NCI-H446 (cell line): ENCODE data around the gene CXCR6.
A peak's percentile ranks its signal among the peaks of the same experiment; 100 is the strongest.

Source experiments
- DNase-seq, 2 experiments: peaks; one replicate each; lab custom pipeline; 2025; lab: John Stamatoyannopoulos, UW

CXCR6 gene

DNA sequence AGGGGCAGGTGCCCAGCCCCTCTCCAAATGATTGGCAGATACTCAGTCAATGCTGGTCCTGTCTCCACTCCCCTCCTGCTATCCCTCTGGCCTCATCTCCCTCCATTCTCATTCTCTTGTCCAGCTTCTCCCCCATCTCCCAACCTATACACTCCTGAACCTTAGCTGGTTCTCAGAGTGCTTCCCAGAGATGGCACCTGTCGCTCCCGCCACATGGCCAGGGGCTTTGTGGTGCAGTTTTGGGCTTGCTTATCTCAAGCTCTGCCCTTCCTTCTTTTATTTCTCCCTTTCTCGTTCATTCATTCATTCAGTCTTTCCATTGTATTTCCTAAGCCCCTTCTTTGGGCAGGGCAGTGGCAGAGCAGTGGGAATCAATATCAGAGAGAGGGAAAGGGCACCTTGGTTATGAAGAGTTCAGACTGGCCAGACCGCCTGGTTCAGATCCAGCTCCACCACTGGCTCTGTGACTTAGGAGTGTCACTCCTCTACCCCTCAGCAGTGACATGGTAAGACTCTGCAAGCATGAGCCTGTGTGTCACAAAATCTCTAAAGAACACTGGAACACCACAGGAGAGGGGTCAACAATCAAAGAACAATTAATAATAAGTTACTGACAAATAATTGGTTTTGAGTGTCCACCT lies 20.2 kb upstream of the CXCR6 start:
- DNase-seq, result no peak

DNA sequence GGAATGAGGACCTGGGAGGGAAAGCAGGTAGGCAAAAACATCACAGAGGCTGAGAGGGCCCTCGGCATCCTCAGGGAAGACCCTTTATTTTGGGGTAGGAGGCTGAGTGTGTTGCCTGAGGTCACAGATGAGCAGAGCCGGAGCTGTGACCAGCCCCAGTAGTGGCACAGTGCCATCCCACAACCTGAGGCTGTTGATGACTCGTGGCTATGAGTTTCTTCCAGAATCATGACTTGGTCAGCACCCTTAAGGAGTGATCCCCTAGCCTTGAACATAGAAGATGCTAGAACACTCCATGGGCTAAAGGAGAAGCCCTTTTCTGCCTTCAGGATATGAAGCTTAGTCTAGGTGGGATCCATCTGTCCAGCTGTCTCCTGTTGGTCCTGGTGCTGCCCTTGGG lies 19.5 kb upstream of the CXCR6 start:
- DNase-seq, result no peak

DNA sequence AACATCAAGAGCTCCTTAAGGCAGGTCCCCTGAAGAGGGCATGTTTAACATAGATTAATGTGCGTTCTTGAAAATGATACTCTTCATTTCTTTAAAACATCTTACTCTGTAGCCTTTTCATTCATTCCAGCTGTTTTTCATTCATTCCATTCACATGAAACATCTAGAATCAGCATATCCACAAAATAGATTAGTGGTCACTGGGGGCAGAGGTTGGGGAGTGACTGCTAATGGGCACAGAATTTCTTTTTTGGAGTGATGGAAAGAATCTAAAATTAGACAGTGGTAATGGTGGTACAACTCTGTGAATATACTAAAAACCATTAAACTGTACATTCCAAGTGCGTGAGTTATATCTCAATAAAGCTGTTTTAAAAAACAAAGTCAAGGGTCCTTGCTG lies 15.4 kb upstream of the CXCR6 start:
- no peak for DNase-seq

DNA sequence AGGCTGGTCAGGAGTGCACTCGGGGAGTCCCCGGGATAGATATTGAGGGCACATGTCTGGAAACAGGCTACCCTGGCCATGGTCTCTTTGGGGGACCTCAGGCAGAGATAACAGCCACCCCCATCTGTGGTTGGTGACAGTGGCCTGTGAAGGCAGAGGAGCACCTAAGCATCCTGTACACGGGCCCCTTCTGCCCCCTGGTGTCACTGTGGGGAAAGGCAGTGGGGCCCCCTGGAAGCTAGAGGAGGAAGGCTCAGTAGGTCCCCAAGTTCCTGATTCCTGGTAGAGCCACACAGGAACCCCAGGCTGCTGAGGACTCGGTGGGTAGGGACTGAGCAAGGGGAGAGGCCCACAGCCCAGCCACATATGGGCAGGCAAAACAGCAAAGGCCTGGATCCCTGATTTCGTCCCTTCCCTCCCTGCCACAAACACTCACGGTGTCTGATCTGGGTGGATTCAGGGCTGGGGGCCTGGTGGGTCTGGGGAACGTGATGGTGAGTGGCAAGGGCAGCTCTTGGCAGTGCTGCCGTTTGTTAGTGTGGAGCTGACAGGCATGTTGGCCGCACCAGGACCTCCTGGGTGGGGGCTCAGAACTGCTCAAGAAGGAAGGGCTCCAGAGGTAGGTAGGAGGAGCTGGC lies 14.1 kb upstream of the CXCR6 start:
- no peak for DNase-seq

DNA sequence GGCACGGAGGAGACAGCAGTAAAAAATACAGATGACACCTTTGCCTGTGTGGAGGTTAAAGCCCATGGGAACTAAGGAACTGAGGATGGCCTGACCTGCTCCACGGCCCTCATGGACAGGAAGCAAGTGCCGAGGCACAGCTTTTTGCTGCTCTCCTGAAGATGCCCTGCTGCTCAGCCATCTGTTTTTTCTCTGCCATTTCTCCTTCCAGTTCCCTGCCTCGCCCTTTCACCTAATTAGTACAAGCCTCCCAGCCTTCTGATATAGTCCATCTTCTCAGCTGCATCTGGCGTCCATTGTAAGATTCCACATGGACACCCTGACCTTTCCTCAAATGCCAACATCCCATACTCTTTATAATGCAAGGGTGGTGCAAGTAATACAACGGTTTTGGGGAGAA lies 11.8 kb upstream of the CXCR6 start:
- DNase-seq, result no peak

DNA sequence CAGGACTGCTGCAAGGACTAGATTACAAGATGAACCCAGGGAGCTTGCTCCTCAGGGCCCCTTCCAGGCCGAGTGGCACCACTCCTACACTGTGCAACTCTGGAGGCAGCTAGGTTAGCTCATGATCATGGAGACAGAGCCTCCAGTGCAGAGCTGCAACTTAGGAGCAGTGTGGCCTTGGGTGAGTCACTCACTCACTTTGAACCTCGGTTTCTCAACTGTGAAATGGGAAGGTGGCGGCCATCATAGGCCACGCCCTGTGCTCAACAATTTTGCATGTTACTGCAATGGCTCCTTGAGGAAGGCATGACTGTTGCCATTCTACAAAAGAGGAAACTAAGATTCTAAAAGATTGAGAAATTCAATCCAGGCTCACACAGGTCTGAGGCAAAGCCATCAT lies 11.2 kb upstream of the CXCR6 start:
- no peak for DNase-seq

DNA sequence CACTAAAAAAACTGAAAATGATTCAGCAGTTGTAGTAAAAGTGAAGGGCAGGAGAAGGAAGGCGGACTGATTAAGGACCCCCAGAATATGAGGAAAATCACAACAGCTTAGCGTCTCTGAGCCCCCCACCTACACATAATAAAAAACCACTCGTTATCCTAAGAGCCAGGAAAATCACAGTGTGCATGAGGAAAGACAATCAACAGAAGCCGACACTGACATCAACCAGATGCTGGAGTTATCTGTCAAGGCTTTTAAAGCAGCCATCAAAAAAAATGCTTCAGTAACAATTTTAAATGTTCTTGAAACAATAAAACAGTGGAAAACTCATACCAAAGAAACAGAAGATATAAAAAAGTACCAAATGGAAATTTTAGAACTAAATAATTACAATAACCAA lies 9.7 kb upstream of the CXCR6 start:
- DNase-seq, result no peak

DNA sequence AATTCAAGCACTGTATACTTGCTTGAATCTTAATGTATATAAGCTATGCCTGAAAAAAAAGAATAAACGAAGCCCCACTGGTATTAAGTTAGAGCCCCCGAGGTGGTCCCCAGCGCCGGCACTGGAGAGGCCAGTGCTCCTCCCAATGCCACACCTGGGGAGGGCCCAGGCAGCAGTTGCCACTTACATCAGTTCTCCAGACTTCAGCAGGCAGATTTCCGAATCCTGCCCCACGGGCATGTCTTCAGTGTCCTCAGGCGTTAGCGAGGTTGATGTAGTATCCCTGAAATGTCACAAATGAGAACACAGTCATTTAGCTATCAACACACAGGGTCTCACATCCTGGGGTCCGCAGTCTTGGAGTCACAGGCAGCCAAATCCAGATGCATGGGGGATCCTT lies 7.0 kb upstream of the CXCR6 start:
- DNase-seq, result no peak

DNA sequence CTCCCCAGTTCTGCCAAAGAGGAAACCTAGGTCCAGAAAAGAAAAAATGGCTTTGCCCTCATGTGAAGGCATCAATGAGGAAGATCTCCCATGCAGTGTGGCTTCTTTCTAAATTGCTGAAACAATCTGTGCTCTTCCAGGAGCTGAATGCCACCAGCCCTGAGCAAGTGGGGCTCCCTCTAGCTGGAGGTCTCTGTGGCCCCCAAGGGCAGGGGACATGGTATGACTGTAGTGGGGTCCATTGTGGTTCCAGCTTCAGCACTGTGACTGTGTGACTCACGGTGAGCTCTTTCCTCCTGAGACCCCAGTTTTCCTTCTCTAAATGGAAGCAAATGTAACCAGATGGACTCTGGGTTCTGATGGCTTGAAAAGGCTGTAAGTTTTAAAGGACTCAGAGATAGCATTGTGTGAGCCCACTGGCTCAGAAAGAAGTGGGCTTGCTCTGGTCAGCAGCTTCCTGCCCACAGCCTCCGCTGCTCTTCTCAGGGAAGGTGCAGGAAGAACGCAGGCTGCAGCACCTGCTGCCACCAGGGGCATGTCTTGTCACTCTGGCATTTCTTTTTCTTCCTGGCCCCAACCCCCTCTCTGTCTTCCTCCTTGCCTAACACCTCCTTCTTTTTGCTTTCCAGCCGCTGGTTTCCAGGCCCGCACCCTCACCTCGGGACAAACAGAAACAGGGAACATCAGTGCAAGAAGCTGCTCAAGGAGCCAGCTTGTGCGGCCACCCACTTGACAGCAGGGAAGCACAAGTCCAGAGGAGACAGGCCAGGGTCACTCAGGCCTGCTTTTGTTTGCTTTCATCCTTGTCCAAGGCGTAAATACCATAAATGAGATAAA lies 5.8 kb upstream of the CXCR6 start:
- DNase-seq, result no peak

DNA sequence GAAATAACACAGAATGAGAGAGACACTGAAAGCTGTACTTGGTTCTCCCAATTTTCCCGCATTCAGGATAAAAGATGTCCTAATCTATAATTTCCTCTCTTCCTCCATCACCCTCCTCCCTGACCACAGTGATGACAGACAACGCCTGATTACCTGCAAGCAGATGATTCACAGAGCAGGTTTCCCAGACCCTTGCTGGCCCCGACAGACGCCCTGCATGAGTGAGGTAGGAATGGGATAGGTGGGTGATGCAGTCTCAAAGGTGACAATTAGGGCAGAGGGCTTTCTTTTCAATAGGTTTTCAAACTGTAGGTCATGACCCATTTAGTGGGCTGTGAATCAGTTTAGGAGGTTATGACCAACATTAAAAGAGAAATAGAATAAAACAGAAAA lies 5.2 kb upstream of the CXCR6 start:
- DNase-seq, result no peak

DNA sequence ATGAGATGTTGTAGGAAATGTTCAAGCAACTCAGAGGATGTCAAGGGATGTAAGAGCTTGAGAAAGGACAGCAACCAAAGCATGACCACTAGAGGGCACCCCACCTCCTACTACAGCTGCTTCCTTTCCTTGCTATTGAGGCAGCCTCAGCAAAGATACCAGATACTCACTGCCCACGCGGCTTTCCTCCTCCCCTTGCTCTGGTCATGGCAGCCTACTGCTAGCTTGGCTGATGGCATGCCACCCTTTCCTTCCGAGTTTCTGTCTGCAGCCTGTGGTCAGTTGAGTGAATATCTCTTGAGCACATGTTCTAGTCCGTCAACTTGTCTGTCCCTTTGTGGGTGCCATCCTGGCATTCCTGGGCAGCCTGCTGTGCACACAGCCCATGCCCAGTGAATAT lies 4.4 kb upstream of the CXCR6 start:
- DNase-seq, result peak; percentile 11 to 66

DNA sequence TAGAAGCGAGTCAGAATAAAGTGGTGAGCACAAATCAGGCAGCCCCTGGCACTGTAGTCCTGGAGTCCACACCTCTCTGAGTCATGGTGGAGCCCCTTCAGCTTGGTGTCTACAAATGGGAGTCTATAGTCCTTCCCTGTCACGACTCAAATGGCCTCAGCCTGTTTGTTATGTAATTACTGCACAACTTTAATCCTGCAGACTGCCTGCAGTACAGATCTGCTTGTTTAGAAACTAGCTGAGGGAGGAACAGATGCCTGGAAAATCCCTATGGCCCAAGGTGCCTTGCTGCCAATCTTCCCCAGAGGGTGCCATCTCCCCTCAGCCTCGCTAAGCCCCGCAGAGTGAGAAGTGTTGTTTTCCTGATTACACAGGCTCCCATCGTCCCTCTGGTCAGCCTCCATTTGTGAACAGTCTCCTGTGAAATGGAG lies 3.9 kb upstream of the CXCR6 start:
- no peak for DNase-seq

DNA sequence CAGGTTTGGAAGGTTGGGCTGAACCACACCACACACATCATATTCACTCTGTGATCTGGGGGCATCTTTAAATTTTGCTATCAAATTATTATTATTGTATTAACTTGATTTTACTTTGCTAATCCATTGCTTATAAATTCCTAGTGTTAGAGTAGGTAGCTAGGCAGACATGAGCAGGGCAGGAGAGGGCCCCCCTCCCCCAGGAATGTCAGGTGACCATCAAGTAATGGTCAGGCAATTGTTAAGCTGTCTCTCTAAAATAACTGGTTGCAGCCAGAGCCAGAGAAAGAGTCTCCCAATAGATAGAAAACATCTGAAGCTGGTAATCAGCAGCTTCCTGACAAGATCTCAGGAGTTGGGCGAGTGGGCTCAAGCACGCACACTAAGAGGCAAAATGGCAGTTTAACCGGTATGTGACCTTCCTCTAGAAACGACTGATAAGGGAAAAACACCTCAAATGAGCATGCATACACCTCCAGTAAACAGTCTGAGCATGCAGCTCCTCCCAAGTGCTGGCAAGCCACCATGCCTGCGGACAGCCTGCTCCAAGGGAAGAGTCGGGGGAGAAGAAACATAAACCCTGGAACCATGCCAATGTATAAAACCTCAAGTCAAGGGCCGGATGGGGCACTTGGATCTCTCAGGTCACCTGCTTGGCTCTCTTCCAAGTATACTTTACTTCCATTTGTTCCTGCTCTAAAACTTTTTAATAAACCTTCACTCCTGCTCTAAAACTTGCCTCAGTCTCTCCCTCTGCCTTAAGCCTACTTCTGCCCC lies 3.1 kb upstream of the CXCR6 start:
- DNase-seq, result no peak

DNA sequence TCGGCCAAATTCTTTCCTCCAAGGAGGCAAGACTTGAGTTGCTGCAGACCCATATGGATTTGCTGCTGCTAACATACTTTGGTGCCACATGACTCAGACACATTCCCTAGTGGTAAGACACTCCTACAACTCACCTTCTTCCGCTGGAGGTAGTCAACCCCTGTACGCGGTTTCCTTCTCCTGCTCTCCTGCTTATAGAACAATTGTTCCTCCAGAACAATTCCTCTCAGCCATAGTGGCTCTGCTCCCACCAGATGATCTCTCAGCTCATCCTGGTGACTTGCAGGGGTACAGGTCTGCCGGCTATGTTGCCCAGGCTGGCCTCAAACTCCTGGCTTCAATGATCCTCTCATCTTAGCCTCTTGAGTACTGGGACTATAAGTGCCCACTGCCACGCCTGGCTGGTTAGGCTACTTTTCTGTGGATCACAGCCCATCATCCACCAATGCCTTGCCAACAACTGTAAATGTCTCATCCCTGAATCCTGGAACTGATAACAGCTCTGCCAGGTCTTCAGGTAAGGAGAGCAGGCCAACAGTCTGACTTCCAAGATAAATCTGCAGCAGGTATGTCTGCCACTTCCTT lies 2.4 kb upstream of the CXCR6 start:
- DNase-seq, result no peak

DNA sequence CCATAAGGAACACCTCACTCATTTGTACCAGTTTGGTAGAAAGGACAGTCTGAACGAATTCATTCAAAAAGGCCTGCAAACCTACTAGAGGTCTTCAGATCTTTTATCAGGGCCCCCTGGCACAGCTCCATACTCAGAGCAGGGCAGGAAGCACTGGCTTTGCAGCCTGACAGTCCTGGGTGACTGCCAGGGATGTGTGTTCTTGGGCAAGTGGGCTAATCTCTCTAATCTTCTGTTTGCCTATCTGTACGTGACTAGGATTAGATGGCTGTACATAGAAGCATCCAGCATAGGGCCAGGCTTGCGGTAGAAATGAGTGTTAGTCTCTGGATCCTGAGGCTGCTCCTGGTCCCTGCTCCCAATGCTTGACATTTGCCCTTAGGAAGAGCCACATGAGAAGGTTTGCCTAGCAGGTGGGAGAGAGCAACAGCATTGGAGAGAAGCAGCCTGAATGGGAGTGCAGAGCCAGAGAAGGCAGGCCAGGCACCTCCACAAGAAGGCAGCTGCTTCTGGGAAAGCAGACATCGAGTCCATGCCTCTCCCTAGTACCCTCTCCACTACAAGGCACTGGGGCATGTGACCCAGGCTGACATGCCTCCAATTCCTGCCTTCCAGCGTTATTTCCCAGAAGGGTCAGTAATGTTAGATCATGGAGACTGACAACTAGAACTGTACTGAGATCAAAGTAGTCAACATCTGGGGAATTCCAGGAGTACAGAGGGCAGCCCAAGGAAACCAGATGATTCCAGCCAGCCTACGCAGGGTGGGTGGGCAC lies 1.0 kb upstream of the CXCR6 start:
- DNase-seq, result no peak

DNA sequence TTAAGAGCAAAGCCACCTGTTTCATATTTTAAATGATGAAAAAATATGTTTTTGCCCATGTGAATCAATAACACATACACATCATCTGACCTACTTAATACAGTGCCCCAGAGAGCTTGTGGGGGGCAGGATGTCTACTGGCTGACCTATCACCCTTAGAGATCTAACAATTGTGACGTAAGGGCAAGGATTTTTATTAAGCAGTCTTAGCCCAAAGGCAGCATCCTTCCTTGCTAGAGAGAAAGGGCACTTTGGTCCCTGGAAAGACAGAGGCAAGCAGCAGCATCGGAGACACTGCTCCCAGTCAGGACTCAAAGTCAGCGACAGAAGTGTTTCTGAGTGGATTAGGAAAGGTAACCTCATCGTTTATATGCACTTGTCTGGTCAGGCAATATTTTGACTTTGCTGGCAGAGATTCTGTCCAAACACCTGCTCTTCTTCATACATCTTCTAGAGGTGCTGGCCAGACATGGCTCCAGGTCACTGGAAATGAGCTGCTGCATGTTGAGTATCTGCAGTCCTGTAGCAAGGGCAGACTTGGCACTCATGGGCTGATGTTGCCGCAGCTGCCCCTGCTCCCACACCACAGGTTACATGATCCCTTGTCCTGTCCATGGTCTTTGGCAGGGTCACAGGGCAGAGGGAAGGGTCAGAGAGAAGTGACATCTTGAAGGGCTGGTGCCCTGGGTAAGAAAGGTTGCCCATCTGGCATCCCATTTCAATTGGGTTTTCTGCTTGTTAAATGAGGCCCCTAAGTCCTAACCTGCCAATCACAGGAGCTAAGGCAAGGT lies 1.8 kb downstream of the CXCR6 start:
- no peak for DNase-seq

DNA sequence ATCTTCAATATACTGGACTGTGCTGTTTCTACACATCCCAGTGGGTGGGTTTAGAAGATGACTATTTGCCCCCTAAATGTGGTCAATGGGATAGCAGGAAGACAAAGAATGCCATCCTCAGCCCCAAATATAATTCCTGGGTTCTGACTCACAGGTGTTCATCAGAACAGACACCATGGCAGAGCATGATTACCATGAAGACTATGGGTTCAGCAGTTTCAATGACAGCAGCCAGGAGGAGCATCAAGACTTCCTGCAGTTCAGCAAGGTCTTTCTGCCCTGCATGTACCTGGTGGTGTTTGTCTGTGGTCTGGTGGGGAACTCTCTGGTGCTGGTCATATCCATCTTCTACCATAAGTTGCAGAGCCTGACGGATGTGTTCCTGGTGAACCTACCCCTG lies 3.0 kb downstream of the CXCR6 start:
- DNase-seq, result no peak

DNA sequence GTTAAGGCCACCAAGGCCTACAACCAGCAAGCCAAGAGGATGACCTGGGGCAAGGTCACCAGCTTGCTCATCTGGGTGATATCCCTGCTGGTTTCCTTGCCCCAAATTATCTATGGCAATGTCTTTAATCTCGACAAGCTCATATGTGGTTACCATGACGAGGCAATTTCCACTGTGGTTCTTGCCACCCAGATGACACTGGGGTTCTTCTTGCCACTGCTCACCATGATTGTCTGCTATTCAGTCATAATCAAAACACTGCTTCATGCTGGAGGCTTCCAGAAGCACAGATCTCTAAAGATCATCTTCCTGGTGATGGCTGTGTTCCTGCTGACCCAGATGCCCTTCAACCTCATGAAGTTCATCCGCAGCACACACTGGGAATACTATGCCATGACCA lies 3.6 kb downstream of the CXCR6 start:
- no peak for DNase-seq

DNA sequence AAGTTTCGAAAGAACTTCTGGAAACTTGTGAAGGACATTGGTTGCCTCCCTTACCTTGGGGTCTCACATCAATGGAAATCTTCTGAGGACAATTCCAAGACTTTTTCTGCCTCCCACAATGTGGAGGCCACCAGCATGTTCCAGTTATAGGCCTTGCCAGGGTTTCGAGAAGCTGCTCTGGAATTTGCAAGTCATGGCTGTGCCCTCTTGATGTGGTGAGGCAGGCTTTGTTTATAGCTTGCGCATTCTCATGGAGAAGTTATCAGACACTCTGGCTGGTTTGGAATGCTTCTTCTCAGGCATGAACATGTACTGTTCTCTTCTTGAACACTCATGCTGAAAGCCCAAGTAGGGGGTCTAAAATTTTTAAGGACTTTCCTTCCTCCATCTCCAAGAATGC lies 4.1 kb downstream of the CXCR6 start:
- DNase-seq, result no peak

DNA sequence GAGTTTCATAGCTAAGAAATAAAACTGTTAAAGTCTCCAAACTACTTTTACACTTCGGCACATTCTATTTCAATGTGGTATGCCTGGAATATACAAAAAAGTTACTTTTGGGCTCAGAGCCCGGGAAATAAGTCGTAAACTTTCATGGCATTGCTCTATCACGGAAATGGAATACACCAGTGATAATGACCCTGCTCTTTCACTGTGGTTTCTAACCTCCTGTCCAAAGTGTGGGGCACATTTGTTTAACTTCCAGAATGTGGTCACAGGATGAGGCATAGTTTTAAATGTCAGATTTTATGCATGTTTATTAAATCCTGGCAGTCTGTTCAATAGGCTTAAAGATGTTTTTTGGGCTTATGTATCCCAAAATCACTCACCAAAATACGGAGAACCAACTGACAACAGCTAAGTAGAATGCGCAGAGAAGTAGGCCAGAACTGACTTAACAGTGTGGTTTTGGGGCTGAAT lies 5.1 kb downstream of the CXCR6 start:
- no peak for DNase-seq
